ENCODE results near the gene GAN. TPM values are rescaled to one million over a fixed set of nuclear protein-coding genes. Genes with fewer than 3 reads are reported as not detected.

The GAN gene
- total RNA-seq, 2 experiments from 2014 or later, result 4.5 to 4.7 TPM

- H3K27ac Mint-ChIP-seq, result no peak overlapping the region
- intact Hi-C loops (cut with DNase I, micrococcal nuclease), result no loop called here
- peaks cover 6% of the 10 kb centered on the region for H3K4me1 Mint-ChIP-seq (ENCODE audit: low read depth)
- no peaks in the 10 kb centered on the region for H3K4me1 ChIP-seq (ENCODE audit: insufficient read depth, low read length)
- H3K36me3 Mint-ChIP-seq (ENCODE audit: low read depth), result no peaks in the 10 kb centered on the region
- CTCF ChIA-PET, result no interaction called here
- no peak overlapping the region for H3K27ac ChIP-seq (ENCODE audit: low read depth in 1 of 2, low read length in 2 of 2)
- no peaks in the 10 kb centered on the region for H3K36me3 ChIP-seq (ENCODE audit: insufficient read depth, low read length)
- ATAC-seq (ENCODE audit: poor library complexity), result no peak
- no peaks in the 10 kb centered on the region for H3K9me3 Mint-ChIP-seq
- POLR2A ChIA-PET, result interaction anchor here (0.6 kb wide), 1 partner anchor 9 kb away, joined by 4 read pairs; no protein-coding TSS in a partner anchor
- TF ChIP-seq, protein P1, sequence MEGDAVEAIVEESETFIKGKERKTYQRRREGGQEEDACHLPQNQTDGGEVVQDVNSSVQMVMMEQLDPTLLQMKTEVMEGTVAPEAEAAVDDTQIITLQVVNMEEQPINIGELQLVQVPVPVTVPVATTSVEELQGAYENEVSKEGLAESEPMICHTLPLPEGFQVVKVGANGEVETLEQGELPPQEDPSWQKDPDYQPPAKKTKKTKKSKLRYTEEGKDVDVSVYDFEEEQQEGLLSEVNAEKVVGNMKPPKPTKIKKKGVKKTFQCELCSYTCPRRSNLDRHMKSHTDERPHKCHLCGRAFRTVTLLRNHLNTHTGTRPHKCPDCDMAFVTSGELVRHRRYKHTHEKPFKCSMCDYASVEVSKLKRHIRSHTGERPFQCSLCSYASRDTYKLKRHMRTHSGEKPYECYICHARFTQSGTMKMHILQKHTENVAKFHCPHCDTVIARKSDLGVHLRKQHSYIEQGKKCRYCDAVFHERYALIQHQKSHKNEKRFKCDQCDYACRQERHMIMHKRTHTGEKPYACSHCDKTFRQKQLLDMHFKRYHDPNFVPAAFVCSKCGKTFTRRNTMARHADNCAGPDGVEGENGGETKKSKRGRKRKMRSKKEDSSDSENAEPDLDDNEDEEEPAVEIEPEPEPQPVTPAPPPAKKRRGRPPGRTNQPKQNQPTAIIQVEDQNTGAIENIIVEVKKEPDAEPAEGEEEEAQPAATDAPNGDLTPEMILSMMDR (IDR thresholded peaks at IDR 0.05), result no peak
- H3K27me3 Mint-ChIP-seq, result no peaks in the 10 kb centered on the region
- H3K4me3 ChIP-seq (ENCODE audit: low read length), result no peak overlapping the region
- no peak overlapping the region for H3K4me3 Mint-ChIP-seq
- H3K9me3 ChIP-seq (ENCODE audit: control insufficient read depth in 1 of 2, insufficient read depth in 1 of 2, low read length in 2 of 2), result no peaks in the 10 kb centered on the region
- no peak for DNase-seq
- H3K27me3 ChIP-seq (ENCODE audit: control insufficient read depth in 1 of 2, insufficient read depth in 2 of 2, low read length in 2 of 2), result no peaks in the 10 kb centered on the region
Observed at GRCh38 chr16:81417210-81417609, 102.4 kb downstream of the GAN start.

DNA sequence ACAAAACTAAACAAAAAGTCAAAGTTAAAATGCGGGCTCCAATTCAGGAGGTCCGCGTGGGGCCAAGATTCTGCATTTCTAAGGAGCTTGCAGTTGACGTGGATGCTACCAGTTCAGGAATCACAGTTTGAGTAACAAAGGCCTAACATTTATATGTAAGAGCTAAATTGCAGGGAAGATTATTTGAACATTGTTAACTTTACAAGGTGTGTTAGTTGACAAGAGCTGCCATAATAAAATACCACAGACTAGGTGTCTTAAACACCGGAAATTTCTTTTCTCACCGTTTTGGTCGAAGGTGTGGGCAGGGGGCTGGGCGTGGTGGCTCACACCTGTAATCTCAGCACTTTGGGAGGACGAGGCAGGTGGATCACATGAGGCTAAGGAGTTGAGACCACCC is 105.0 kb downstream of the GAN start:
- Histone ChIP-seq H3K4me1 (ENCODE audit: insufficient read depth, low read length) (peaks cover 4% of the 10 kb centered on the region), H3K27me3 (ENCODE audit: control insufficient read depth in 1 of 2, insufficient read depth in 2 of 2, low read length in 2 of 2) (no peaks in the 10 kb centered on the region), H3K9me3 (ENCODE audit: control insufficient read depth in 1 of 2, insufficient read depth in 1 of 2, low read length in 2 of 2) (no peaks in the 10 kb centered on the region), H3K4me3 (ENCODE audit: low read length) (no peak overlapping the region), H3K27ac (ENCODE audit: low read depth in 1 of 2, low read length in 2 of 2) (no peak overlapping the region), H3K36me3 (ENCODE audit: insufficient read depth, low read length) (no peaks in the 10 kb centered on the region)
- Mint-ChIP-seq H3K9me3 (no peaks in the 10 kb centered on the region), H3K27me3 (no peaks in the 10 kb centered on the region), H3K4me1 (ENCODE audit: low read depth) (peaks cover 6% of the 10 kb centered on the region), H3K4me3 (no peak overlapping the region), H3K36me3 (ENCODE audit: low read depth) (no peaks in the 10 kb centered on the region), H3K27ac (no peak overlapping the region)
- ATAC-seq (ENCODE audit: poor library complexity), result no peak
- intact Hi-C loops (cut with DNase I, micrococcal nuclease), result no loop called here
- CTCF ChIA-PET, result no interaction called here
- POLR2A ChIA-PET, result no interaction called here
- DNase-seq, result no peak
- TF ChIP-seq, protein P1 (IDR thresholded peaks at IDR 0.05), result no peak

DNA sequence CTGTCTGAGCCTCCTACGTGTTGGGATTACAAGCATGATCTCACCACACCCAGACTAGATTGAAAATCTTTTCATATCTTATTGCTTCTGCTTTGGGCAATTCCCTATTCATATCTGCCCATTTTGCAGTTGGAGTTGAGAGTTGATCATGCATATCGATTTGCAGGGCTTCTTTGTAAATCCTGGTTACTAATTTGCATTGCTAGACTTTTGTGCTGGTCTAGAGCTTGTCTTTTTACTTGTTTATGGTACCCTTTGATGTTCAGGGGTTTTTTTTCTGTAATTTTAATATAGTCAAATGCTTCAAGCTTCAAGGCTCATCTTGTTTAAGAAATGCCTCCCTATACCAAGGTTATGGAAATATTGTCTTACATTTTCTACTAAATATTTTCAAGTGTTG is 106.4 kb downstream of the GAN start:
- Histone ChIP-seq H3K4me3 (ENCODE audit: low read length) (no peak overlapping the region), H3K27me3 (ENCODE audit: control insufficient read depth in 1 of 2, insufficient read depth in 2 of 2, low read length in 2 of 2) (no peaks in the 10 kb centered on the region), H3K4me1 (ENCODE audit: insufficient read depth, low read length) (peaks cover 10% of the 10 kb centered on the region), H3K36me3 (ENCODE audit: insufficient read depth, low read length) (no peaks in the 10 kb centered on the region), H3K27ac (ENCODE audit: low read depth in 1 of 2, low read length in 2 of 2) (no peak overlapping the region), H3K9me3 (ENCODE audit: control insufficient read depth in 1 of 2, insufficient read depth in 1 of 2, low read length in 2 of 2) (no peaks in the 10 kb centered on the region)
- H3K4me3 Mint-ChIP-seq, result no peak overlapping the region
- CTCF ChIA-PET, result no interaction called here
- DNase-seq, result no peak
- no peaks in the 10 kb centered on the region for H3K9me3 Mint-ChIP-seq
- intact Hi-C loops (cut with DNase I, micrococcal nuclease), result no loop called here
- POLR2A ChIA-PET, result no interaction called here
- H3K27me3 Mint-ChIP-seq, result no peaks in the 10 kb centered on the region
- no peak overlapping the region for H3K27ac Mint-ChIP-seq
- TF ChIP-seq, protein P1 (IDR thresholded peaks at IDR 0.05), result no peak
- no peak for ATAC-seq (ENCODE audit: poor library complexity)
- no peaks in the 10 kb centered on the region for H3K36me3 Mint-ChIP-seq (ENCODE audit: low read depth)
- H3K4me1 Mint-ChIP-seq (ENCODE audit: low read depth), result peaks cover 8% of the 10 kb centered on the region
